Measurements from ENCODE around the gene STH. TPM values are rescaled to one million over a fixed set of nuclear protein-coding genes. Genes with fewer than 3 reads are reported as not detected.

STH gene
- total RNA-seq, 1 experiment from 2014 or later, result not detected

GRCh38 chr17:46024590-46024989 is 25.5 kb downstream of the STH start:
- no peak for DNase-seq (ENCODE audit: unreplicated experiment)
- Mint-ChIP-seq H3K4me1 (ENCODE audit: insufficient read depth, unreplicated experiment) (no peaks in the 10 kb centered on the region), H3K27ac (ENCODE audit: low read depth, unreplicated experiment) (no peak overlapping the region), H3K27me3 (ENCODE audit: insufficient read depth, unreplicated experiment) (no peaks in the 10 kb centered on the region), H3K4me3 (ENCODE audit: unreplicated experiment) (no peak overlapping the region), H3K36me3 (ENCODE audit: insufficient read depth, unreplicated experiment) (peaks cover 49% of the 10 kb centered on the region), H3K9me3 (ENCODE audit: unreplicated experiment) (no peaks in the 10 kb centered on the region)
- ChIA-PET CTCF (interaction anchor here (0.6 kb wide), 1 partner anchor 15 kb away, joined by 3 read pairs; no protein-coding TSS in a partner anchor), POLR2A (no interaction called here)
- intact Hi-C loops (cut with micrococcal nuclease), result no loop called here
- no TSS peak for BruUV-seq (replicated peaks)
- no peak for TF ChIP-seq CTCF (IDR thresholded peaks at IDR 0.05; ENCODE audit: unreplicated experiment)

- ChIA-PET CTCF (no interaction called here), POLR2A (no interaction called here)
- H3K27ac Mint-ChIP-seq (ENCODE audit: low read depth, unreplicated experiment), result no peak overlapping the region
- intact Hi-C loops (cut with micrococcal nuclease), result no loop called here
- H3K4me1 Mint-ChIP-seq (ENCODE audit: insufficient read depth, unreplicated experiment), result no peaks in the 10 kb centered on the region
- no TSS peak for BruUV-seq (replicated peaks)
- H3K27me3 Mint-ChIP-seq (ENCODE audit: insufficient read depth, unreplicated experiment), result no peaks in the 10 kb centered on the region
- no peaks in the 10 kb centered on the region for H3K9me3 Mint-ChIP-seq (ENCODE audit: unreplicated experiment)
- no peak for TF ChIP-seq CTCF (IDR thresholded peaks at IDR 0.05; ENCODE audit: unreplicated experiment)
- no peak overlapping the region for H3K4me3 Mint-ChIP-seq (ENCODE audit: unreplicated experiment)
- DNase-seq (ENCODE audit: unreplicated experiment), result no peak
- H3K36me3 Mint-ChIP-seq (ENCODE audit: insufficient read depth, unreplicated experiment), result peaks cover 54% of the 10 kb centered on the region
These were observed 26.0 kb downstream of the STH start for GRCh38 chr17:46025060-46025459.

GRCh38 chr17:46025510-46026165 is 26.6 kb downstream of the STH start:
- no peaks in the 10 kb centered on the region for H3K4me1 Mint-ChIP-seq (ENCODE audit: insufficient read depth, unreplicated experiment)
- no peak for DNase-seq (ENCODE audit: unreplicated experiment)
- ChIA-PET POLR2A (interaction anchor here (0.7 kb wide), 1 partner anchor 8 kb away, joined by 3 read pairs; no protein-coding TSS in a partner anchor), CTCF (no interaction called here)
- H3K4me3 Mint-ChIP-seq (ENCODE audit: unreplicated experiment), result no peak overlapping the region
- no peak for TF ChIP-seq CTCF (IDR thresholded peaks at IDR 0.05; ENCODE audit: unreplicated experiment)
- H3K36me3 Mint-ChIP-seq (ENCODE audit: insufficient read depth, unreplicated experiment), result peaks cover 55% of the 10 kb centered on the region
- no peaks in the 10 kb centered on the region for H3K27me3 Mint-ChIP-seq (ENCODE audit: insufficient read depth, unreplicated experiment)
- no TSS peak for BruUV-seq (replicated peaks)
- intact Hi-C loops (cut with micrococcal nuclease), result no loop called here
- H3K27ac Mint-ChIP-seq (ENCODE audit: low read depth, unreplicated experiment), result no peak overlapping the region
- no peaks in the 10 kb centered on the region for H3K9me3 Mint-ChIP-seq (ENCODE audit: unreplicated experiment)

- Mint-ChIP-seq H3K27me3 (ENCODE audit: insufficient read depth, unreplicated experiment) (no peaks in the 10 kb centered on the region), H3K27ac (ENCODE audit: low read depth, unreplicated experiment) (no peak overlapping the region), H3K4me3 (ENCODE audit: unreplicated experiment) (no peak overlapping the region), H3K36me3 (ENCODE audit: insufficient read depth, unreplicated experiment) (peaks cover 61% of the 10 kb centered on the region), H3K9me3 (ENCODE audit: unreplicated experiment) (no peaks in the 10 kb centered on the region), H3K4me1 (ENCODE audit: insufficient read depth, unreplicated experiment) (no peaks in the 10 kb centered on the region)
- POLR2A ChIA-PET, result interaction anchor here (0.7 kb wide), 1 partner anchor 8 kb away, joined by 3 read pairs; no protein-coding TSS in a partner anchor
- CTCF ChIA-PET, result interaction anchor here (0.6 kb wide), 1 partner anchor 147 kb away, joined by 3 read pairs; no protein-coding TSS in a partner anchor
- intact Hi-C loops (cut with micrococcal nuclease), result no loop called here
- no peak for DNase-seq (ENCODE audit: unreplicated experiment)
- no peak for TF ChIP-seq CTCF (IDR thresholded peaks at IDR 0.05; ENCODE audit: unreplicated experiment)
- no TSS peak for BruUV-seq (replicated peaks)
These were observed 27.4 kb downstream of the STH start for GRCh38 chr17:46026166-46027047.

Measured in MCF 10A (cell line).